CD8-positive, alpha-beta memory T cell (primary cell): ENCODE measurements around the gene GIMAP2. TPM values are rescaled to one million over a fixed set of nuclear protein-coding genes. Genes with fewer than 3 reads are reported as not detected.
A peak's percentile ranks its signal among the peaks of the same experiment; 100 is the strongest.
"Not testable (repeated sequence)": the region's sequence is repeated elsewhere in the genome, so short reads cannot be mapped to it uniquely, and the experiment has no call there.

Experiments used
- CTCF ChIA-PET: fragments of 350-600 bp; sonication (Branson Sonifier 250); formaldehyde crosslinking; loops from one replicate; lab custom pipeline; 2021; ENCODE audit warnings: antibody characterized with exemption; lab: Charles Lee
- POLR2A ChIA-PET: fragments of 350-600 bp; sonication (Branson Sonifier 250); formaldehyde crosslinking; loops from one replicate; lab custom pipeline; 2021; ENCODE audit warnings: antibody characterized with exemption; lab: Charles Lee
- DNase-seq, 5 donors: peaks; one replicate each; pipeline versions ENCODE4 v3.0.0 to v3.0.0-alpha.2; 2020 to 2022; ENCODE audit warnings: mixed read lengths in 1 of 5
- H3K27ac ChIP-seq: one replicate; pipeline ENCODE4 v1.7.0; 2013; ENCODE audit warnings: low read depth, mild to moderate bottlenecking, low read length, moderate library complexity
- H3K27me3 ChIP-seq: 2 replicates; pipeline ENCODE4 v1.7.0; 2013; ENCODE audit warnings: low read length, mild to moderate bottlenecking; ENCODE audit not compliant: insufficient read depth, poor library complexity, severe bottlenecking
- H3K36me3 ChIP-seq: 2 replicates; pipeline ENCODE4 v1.7.0; 2013; ENCODE audit warnings: mild to moderate bottlenecking, low read length, moderate library complexity; ENCODE audit not compliant: insufficient read depth
- H3K4me1 ChIP-seq: 2 replicates; pipeline ENCODE4 v1.7.0; 2013; ENCODE audit warnings: mild to moderate bottlenecking, low read length, moderate library complexity; ENCODE audit not compliant: insufficient read depth
- H3K4me3 ChIP-seq: 2 replicates; pipeline ENCODE4 v1.7.0; 2013; ENCODE audit warnings: mild to moderate bottlenecking, low read length
- H3K9me3 ChIP-seq: 2 replicates; pipeline ENCODE4 v1.7.0; 2013; ENCODE audit warnings: mild to moderate bottlenecking, low read length
- H3K27ac Mint-ChIP-seq, 8 donors: one replicate each; pipeline ENCODE4 v1.8.0; 2020 to 2021; ENCODE audit warnings: mixed read lengths in 8 of 8, mild to moderate bottlenecking in 6 of 8, inconsistent platforms in 3 of 8, moderate library complexity in 3 of 8
- H3K27me3 Mint-ChIP-seq, 2 donors: one replicate each; pipeline ENCODE4 v1.8.0; 2020 to 2021; ENCODE audit warnings: mixed read lengths in 2 of 2, mild to moderate bottlenecking in 1 of 2, moderate library complexity in 1 of 2
- H3K36me3 Mint-ChIP-seq, 3 donors: one replicate each; pipeline ENCODE4 v1.8.0; 2020 to 2021; ENCODE audit warnings: mixed read lengths in 3 of 3, inconsistent platforms in 1 of 3, mild to moderate bottlenecking in 1 of 3
- H3K4me1 Mint-ChIP-seq, 3 donors: one replicate each; pipeline ENCODE4 v1.8.0; 2020 to 2021; ENCODE audit warnings: mixed read lengths in 3 of 3, inconsistent platforms in 1 of 3, mild to moderate bottlenecking in 1 of 3
- H3K4me3 Mint-ChIP-seq, 7 donors: one replicate each; pipeline ENCODE4 v1.8.0; 2020 to 2021; ENCODE audit warnings: mixed read lengths in 7 of 7, mild to moderate bottlenecking in 6 of 7, moderate library complexity in 4 of 7, inconsistent platforms in 2 of 7
- H3K9me3 Mint-ChIP-seq, 5 donors: one replicate each; pipeline ENCODE4 v1.8.0; 2020 to 2022; ENCODE audit warnings: mixed read lengths in 5 of 5, mild to moderate bottlenecking in 3 of 5, moderate library complexity in 2 of 5, inconsistent platforms in 1 of 5
- polyA plus RNA-seq: library from polyadenylated mRNA; unstranded; fragments of 300-500 nt; fragmentation: Illumina TruSeq; gene quantifications from one replicate; pipeline ENCODE4 v1.2.3, GENCODE V29; 2021
- total RNA-seq, 2 experiments: library from RNA; stranded (reverse); gene quantifications; one replicate each; pipeline ENCODE4 v1.2.3, GENCODE V29; 2021

The GIMAP2 gene
- total and polyA plus RNA-seq, 3 experiments from 2014 or later, result 40.4 to 88.0 (median 42.9) TPM

DNA sequence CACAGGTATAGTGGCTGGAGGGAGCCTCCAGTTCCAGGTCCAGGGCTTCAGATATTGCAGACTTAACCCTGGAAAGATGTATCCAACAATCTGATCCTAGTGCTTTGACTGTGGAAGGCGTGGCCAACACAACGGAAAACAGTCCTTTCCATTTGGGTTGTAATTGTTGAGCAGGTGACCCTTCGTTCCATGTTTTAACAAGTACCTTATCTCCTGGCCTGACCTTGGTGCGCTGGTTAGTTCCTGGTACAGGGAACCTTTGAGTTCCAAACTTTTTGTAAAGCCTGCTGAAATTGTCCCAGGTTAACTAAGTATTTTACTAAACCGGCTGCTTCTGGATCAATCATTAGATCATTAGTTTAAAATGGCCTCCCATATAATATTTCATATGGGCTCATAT lies 29.5 kb upstream of the GIMAP2 start:
- Histone ChIP-seq H3K36me3 (no peaks in the 10 kb centered on the region), H3K9me3 (no peaks in the 10 kb centered on the region), H3K4me3 (no peak overlapping the region), H3K4me1 (peaks cover 1% of the 10 kb centered on the region), H3K27me3 (no peaks in the 10 kb centered on the region), H3K27ac (no peak overlapping the region)
- ChIA-PET POLR2A (no interaction called here), CTCF (no interaction called here)
- DNase-seq, result no peak
- peaks cover 5 to 30% (median 18%) of the 10 kb centered on the region in 5 donors for H3K9me3 Mint-ChIP-seq
- H3K36me3 Mint-ChIP-seq, result peaks cover 3 to 53% (median 22%) of the 10 kb centered on the region in 3 donors
- H3K4me3 Mint-ChIP-seq, result no peak overlapping the region
- H3K27me3 Mint-ChIP-seq, result no peaks in the 10 kb centered on the region
- H3K4me1 Mint-ChIP-seq, result peaks cover 17 to 61% (median 49%) of the 10 kb centered on the region in 3 donors
- H3K27ac Mint-ChIP-seq, result no peak overlapping the region

GRCh38 chr7:150657526-150657925 lies 28.0 kb upstream of the GIMAP2 start:
- no peaks in the 10 kb centered on the region for H3K9me3 ChIP-seq
- H3K27ac ChIP-seq, result no peak overlapping the region
- no peak for DNase-seq
- no peaks in the 10 kb centered on the region for H3K36me3 ChIP-seq
- Mint-ChIP-seq H3K4me1 (peaks cover 29 to 70% (median 54%) of the 10 kb centered on the region in 3 donors), H3K27ac (peak overlapping the region in 1 of 8 donors; percentile 5), H3K27me3 (no peaks in the 10 kb centered on the region), H3K36me3 (peaks cover 3 to 40% (median 23%) of the 10 kb centered on the region in 3 donors), H3K9me3 (peaks cover 0 to 17% (median 5%) of the 10 kb centered on the region in 5 donors), H3K4me3 (no peak overlapping the region)
- peaks cover 14% of the 10 kb centered on the region for H3K4me1 ChIP-seq
- no peak overlapping the region for H3K4me3 ChIP-seq
- H3K27me3 ChIP-seq, result no peaks in the 10 kb centered on the region
- CTCF ChIA-PET, result interaction anchor here (0.8 to 1.4 kb wide), 2 partner anchors 8 to 19 kb away, joined by 3 read pairs; no protein-coding TSS in a partner anchor
- POLR2A ChIA-PET, result interaction anchor here (0.6 kb wide), 1 partner anchor 8 kb away, joined by 3 read pairs; no protein-coding TSS in a partner anchor

DNA sequence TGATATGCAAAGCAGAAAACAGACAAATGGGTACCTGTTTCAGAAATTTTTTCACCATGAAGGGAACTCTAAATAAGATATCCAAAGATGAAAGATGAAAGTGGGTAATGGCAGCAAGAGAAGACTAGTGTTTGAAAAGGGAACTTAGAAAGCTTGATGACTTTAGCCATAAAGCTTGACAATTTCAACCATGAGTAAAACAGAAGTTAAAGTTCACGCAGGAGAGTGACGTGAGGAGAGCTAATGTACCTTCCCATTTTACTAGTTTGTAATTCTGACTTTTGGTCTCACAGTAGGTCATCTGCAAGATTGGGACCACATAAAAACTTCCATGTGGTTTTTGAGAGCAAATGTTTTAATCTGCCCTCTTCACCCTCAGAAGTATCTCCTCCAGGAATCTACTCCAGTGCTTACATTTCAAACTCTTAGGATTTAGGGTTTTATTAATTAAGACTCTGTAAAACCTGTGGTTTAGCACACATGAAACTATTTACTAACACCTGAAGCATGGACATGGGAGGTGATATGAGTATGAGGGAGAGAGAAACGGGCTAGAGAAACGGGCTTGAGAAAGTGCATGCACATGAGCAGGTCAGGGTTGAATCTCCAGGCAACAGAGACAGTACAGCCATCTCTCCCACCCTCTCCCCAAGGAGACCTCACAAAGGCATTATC lies 24.4 kb upstream of the GIMAP2 start:
- Histone ChIP-seq H3K4me1 (peaks cover 49% of the 10 kb centered on the region), H3K27ac (no peak overlapping the region), H3K36me3 (no peaks in the 10 kb centered on the region), H3K9me3 (no peaks in the 10 kb centered on the region), H3K27me3 (no peaks in the 10 kb centered on the region), H3K4me3 (no peak overlapping the region)
- no peak for DNase-seq
- peak overlapping the region; percentile 28 to 88 (median 76) for H3K27ac Mint-ChIP-seq
- H3K36me3 Mint-ChIP-seq, result peaks cover 1 to 21% (median 18%) of the 10 kb centered on the region in 3 donors
- H3K4me3 Mint-ChIP-seq, result peak overlapping the region in 3 of 7 donors; percentile 9 to 52 (median 40)
- ChIA-PET POLR2A (interaction anchor here (0.6 to 1.0 kb wide), 3 partner anchors 38 to 71 kb away, joined by 3 to 6 read pairs (median 3); partner anchors contain the start of gene GIMAP1), CTCF (interaction anchor here (1.1 kb wide), 1 partner anchor 24 kb away, joined by 3 read pairs; no protein-coding TSS in a partner anchor)
- H3K4me1 Mint-ChIP-seq, result peaks cover 55 to 78% (median 70%) of the 10 kb centered on the region in 3 donors
- H3K9me3 Mint-ChIP-seq, result peaks cover 0 to 7% (median 3%) of the 10 kb centered on the region in 5 donors
- H3K27me3 Mint-ChIP-seq, result no peaks in the 10 kb centered on the region

DNA sequence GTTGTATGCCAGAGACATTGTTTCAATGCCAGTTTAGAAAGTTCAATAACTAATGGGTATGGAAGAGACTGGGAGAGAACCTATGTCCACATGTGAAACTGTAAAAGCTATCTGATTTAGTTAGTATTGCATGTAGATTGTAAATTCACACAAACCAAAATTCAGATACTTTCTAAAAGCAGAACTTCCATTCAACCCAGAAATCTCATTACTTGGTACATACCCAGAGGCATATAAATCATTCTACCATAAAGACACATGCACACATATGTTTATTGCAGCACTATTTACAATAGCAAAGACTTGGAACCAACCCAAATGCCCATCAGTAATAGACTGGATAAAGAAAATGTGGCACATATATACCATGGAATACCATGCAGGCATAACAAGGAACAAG lies 22.7 kb upstream of the GIMAP2 start:
- H3K4me3 ChIP-seq, H3K9me3 Mint-ChIP-seq, H3K27me3 Mint-ChIP-seq, POLR2A ChIA-PET, H3K27me3 ChIP-seq, H3K27ac ChIP-seq, H3K9me3 ChIP-seq, H3K36me3 ChIP-seq, DNase-seq: not testable (repeated sequence)
- Mint-ChIP-seq H3K36me3 (peaks cover 1 to 14% (median 12%) of the 10 kb centered on the region in 3 donors), H3K27ac (peak overlapping the region; percentile 90 to 100 (median 98)), H3K4me1 (peaks cover 72 to 81% (median 81%) of the 10 kb centered on the region in 3 donors), H3K4me3 (peak overlapping the region; percentile 11 to 81 (median 50))
- peaks cover 67% of the 10 kb centered on the region for H3K4me1 ChIP-seq
- CTCF ChIA-PET, result interaction anchor here (0.8 to 1.4 kb wide), 2 partner anchors 60 to 93 kb away, joined by 3 read pairs; no protein-coding TSS in a partner anchor

GRCh38 chr7:150663802-150664494 lies 21.6 kb upstream of the GIMAP2 start:
- peak in 3 of 5 donors; percentile 10 to 64 (median 54) for DNase-seq
- Histone ChIP-seq H3K27me3 (no peaks in the 10 kb centered on the region), H3K36me3 (no peaks in the 10 kb centered on the region), H3K27ac (no peak overlapping the region), H3K4me1 (peaks cover 78% of the 10 kb centered on the region), H3K4me3 (peak overlapping the region; percentile 52), H3K9me3 (no peaks in the 10 kb centered on the region)
- Mint-ChIP-seq H3K27ac (peak overlapping the region; percentile 90 to 100 (median 98)), H3K36me3 (peaks cover 1 to 19% (median 13%) of the 10 kb centered on the region in 3 donors), H3K9me3 (peaks cover 0 to 6% (median 4%) of the 10 kb centered on the region in 5 donors), H3K4me1 (peaks cover 80 to 92% (median 88%) of the 10 kb centered on the region in 3 donors), H3K27me3 (no peaks in the 10 kb centered on the region), H3K4me3 (peak overlapping the region; percentile 13 to 81 (median 71))
- POLR2A ChIA-PET, result no interaction called here
- CTCF ChIA-PET, result interaction anchor here (0.7 to 1.4 kb wide), 2 partner anchors 52 to 59 kb away, joined by 3 read pairs; no protein-coding TSS in a partner anchor

DNA sequence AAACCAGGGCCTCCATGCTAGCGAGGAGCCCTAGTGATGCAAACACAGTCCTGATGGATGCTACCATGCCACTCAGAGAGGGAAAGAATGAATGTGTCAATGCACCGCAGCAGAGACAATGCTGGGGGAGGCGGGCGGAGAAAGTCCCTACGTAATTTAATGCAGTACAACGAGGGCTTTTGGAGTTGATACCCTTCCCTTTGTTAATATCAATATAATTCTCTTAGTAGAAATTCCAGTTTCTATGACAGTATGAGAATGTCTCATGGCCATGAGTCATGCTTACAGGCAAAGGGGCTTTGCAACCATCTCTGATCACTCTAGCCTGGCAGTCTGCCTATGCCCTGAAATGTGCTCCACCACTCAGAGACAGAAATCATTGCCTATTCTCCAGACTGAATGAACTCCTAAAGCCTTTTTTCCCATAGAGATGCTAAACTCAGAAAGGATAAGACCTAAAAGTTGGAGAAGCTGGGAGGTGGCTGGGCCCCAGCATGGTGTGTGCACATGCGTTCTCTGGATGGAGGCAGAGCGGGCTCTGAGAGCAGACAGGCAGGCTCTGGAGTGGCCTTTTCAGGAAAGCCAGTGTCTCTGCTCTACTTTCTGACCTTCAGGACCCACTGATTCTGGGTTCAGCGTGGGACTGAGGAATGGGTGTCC lies 20.3 kb upstream of the GIMAP2 start:
- CTCF ChIA-PET, result interaction anchor here (1.3 to 3.6 kb wide), 6 partner anchors 15 to 214 kb away, joined by 3 to 14 read pairs (median 4); partner anchors contain the start of gene GIMAP6
- no peaks in the 10 kb centered on the region for H3K27me3 Mint-ChIP-seq
- peak in 1 of 5 donors; percentile 61 for DNase-seq

DNA sequence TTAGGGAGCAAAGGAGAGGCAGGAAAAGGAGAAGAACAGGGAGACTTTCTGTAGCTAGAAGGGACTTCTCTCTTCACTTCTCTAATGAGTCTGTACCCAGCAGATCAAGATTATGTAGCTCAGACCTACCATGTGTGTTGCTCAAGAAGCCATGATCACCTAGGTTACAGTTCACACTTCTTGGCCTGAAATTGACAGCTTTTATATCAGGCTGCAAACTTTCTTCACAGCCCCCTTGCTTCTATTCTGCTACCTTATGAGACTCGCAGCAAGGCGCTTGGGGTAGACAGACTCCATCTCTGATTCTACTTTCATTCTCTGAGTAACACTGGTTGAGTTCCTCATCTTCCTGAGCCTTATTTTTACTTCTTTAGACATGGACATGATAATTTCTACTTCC lies 19.6 kb upstream of the GIMAP2 start:
- H3K27ac ChIP-seq, result peak overlapping the region; percentile 68
- Mint-ChIP-seq H3K4me1 (peaks cover 90 to 100% (median 100%) of the 10 kb centered on the region in 3 donors), H3K4me3 (peak overlapping the region; percentile 48 to 87 (median 80)), H3K9me3 (peaks cover 0 to 12% (median 8%) of the 10 kb centered on the region in 5 donors), H3K36me3 (peaks cover under 1 to 17% (median 13%) of the 10 kb centered on the region in 3 donors), H3K27me3 (no peaks in the 10 kb centered on the region), H3K27ac (peak overlapping the region; percentile 90 to 100 (median 98))
- ChIA-PET POLR2A (interaction anchor here (0.7 to 1.4 kb wide), 8 partner anchors 9 to 206 kb away, joined by 3 to 5 read pairs (median 3); partner anchors contain the start of genes GIMAP1 and GIMAP6), CTCF (interaction anchor here (1.3 to 3.6 kb wide), 7 partner anchors 16 to 214 kb away, joined by 3 to 14 read pairs (median 4); partner anchors contain the start of genes GIMAP2 and GIMAP6)
- H3K4me3 ChIP-seq, result peak overlapping the region; percentile 52
- no peaks in the 10 kb centered on the region for H3K27me3 ChIP-seq
- DNase-seq, result peak in 3 of 5 donors; percentile 10 to 67 (median 62)
- H3K36me3 ChIP-seq, result no peaks in the 10 kb centered on the region
- peaks cover 98% of the 10 kb centered on the region for H3K4me1 ChIP-seq
- no peaks in the 10 kb centered on the region for H3K9me3 ChIP-seq

More for the DNA sequence above, 20.3 kb upstream of the GIMAP2 start:
- Mint-ChIP-seq H3K4me3 (peak overlapping the region; percentile 48 to 87 (median 80)), H3K36me3 (peaks cover 1 to 19% (median 13%) of the 10 kb centered on the region in 3 donors), H3K27ac (peak overlapping the region; percentile 90 to 100 (median 98)), H3K9me3 (peaks cover 0 to 9% (median 8%) of the 10 kb centered on the region in 5 donors), H3K4me1 (peaks cover 89 to 100% (median 98%) of the 10 kb centered on the region in 3 donors)
- Histone ChIP-seq H3K4me1 (peaks cover 91% of the 10 kb centered on the region), H3K27ac (peak overlapping the region; percentile 68), H3K4me3 (peak overlapping the region; percentile 52), H3K27me3 (no peaks in the 10 kb centered on the region), H3K9me3 (no peaks in the 10 kb centered on the region), H3K36me3 (no peaks in the 10 kb centered on the region)
- POLR2A ChIA-PET, result interaction anchor here (0.7 to 1.4 kb wide), 6 partner anchors 8 to 205 kb away, joined by 3 to 5 read pairs (median 3); partner anchors contain the start of gene GIMAP6
